Psoas muscle (tissue), 8 donors: ENCODE results near the gene ORC3. TPM values are rescaled to one million over a fixed set of nuclear protein-coding genes. Genes with fewer than 3 reads are reported as not detected.
"Not testable (repeated sequence)": the region's sequence is repeated elsewhere in the genome, so short reads cannot be mapped to it uniquely, and the experiment has no call there.

Source experiments
- ATAC-seq, 4 donors: fragments of 200-7000 bp; cut with Tn5 transposase; one replicate each; pipeline ENCODE4 v1.9.1; 2020; ENCODE audit warnings: moderate library complexity in 3 of 4, mild to moderate bottlenecking in 2 of 4
- DNase-seq, 2 donors: peaks; one replicate each; pipeline ENCODE4 v3.0.0-alpha.2; 2020
- H3K27ac ChIP-seq: fragments of 200-600 bp; one replicate; pipeline ENCODE4 v1.8.0; 2022
- H3K27me3 ChIP-seq, 3 donors: fragments of 200-600 bp in 1 of 3; one replicate each; pipeline versions ENCODE4 v1.6.1 to v1.8.0; 2013 to 2022; ENCODE audit warnings: low read length in 2 of 3, mild to moderate bottlenecking in 2 of 3, moderate library complexity in 1 of 3; ENCODE audit not compliant: insufficient read depth in 3 of 3
- H3K36me3 ChIP-seq, 2 donors: fragments of 200-600 bp in 1 of 2; one replicate each; pipeline versions ENCODE4 v1.6.1 to v1.8.0; 2013 to 2022; ENCODE audit warnings: low read depth in 1 of 2, mild to moderate bottlenecking in 1 of 2, moderate library complexity in 1 of 2; ENCODE audit not compliant: insufficient read depth in 1 of 2
- H3K4me1 ChIP-seq: fragments of 200-600 bp; one replicate; pipeline ENCODE4 v1.8.0; 2022
- H3K4me3 ChIP-seq: fragments of 200-600 bp; one replicate; pipeline ENCODE4 v1.8.0; 2022; ENCODE audit warnings: mild to moderate bottlenecking
- H3K9me3 ChIP-seq: fragments of 200-600 bp; one replicate; pipeline ENCODE4 v1.8.0; 2022
- WGBS, 3 donors: extraction: QIAGEN DNeasy Blood & Tissue Kit; methylation state at CpG; one replicate each; pipeline versions ENCODE4 v1.1.6 to v1.1.7; 2013; 5-methylcytosine and 5-hydroxymethylcytosine counted together
- intact Hi-C, 2 donors: fragments of 100-400 bp; cut with DNase I; formaldehyde crosslinking; loops; one replicate each; pipeline versions ENCODE4 v1.11.0 to v1.14.2; 2022
- polyA plus RNA-seq, 3 donors: library from polyadenylated mRNA; stranded (reverse); fragments of 200-250 nt; gene quantifications; one replicate each; pipeline ENCODE4 v1.2.3, GENCODE V29; 2013
- total RNA-seq, 4 donors: library from RNA; stranded (reverse); fragmentation: NEBNext Ultra II Directional in 2 of 4; extraction: Animal tissue kit (Norgen Biotek cat#: 25700) in 2 of 4; gene quantifications; one replicate each; pipeline versions ENCODE4 v1.2.1 to v1.2.4, GENCODE V29; 2021 to 2023
- TF ChIP-seq, protein P1 (sequence below): fragments of 200-600 bp; IDR thresholded peaks from one replicate; pipeline ENCODE4 v1.8.0; 2022; ENCODE audit warnings: antibody characterized with exemption
- donor health status: healthy with polysubstance abuse.
- donor health status: DM: no; HTN: no; CAD: no; lungs with moderate emphysema.
- donor health status: Bipolar disorder and iron deficiency.
- donor health status: healthy.
- donor health status: DM: yes; HTN: yes; CAD: no.
- donor health status: DM: no; HTN: no; CAD: no.
- donor health status: DM: no; HTN: no; CAD: no.
- donor health status: DM: yes; HTN: yes; CAD: no.

Gene ORC3
- total and polyA plus RNA-seq, 7 donors, result 14.5 to 44.0 (median 19.6) TPM

- TF ChIP-seq, protein P1, sequence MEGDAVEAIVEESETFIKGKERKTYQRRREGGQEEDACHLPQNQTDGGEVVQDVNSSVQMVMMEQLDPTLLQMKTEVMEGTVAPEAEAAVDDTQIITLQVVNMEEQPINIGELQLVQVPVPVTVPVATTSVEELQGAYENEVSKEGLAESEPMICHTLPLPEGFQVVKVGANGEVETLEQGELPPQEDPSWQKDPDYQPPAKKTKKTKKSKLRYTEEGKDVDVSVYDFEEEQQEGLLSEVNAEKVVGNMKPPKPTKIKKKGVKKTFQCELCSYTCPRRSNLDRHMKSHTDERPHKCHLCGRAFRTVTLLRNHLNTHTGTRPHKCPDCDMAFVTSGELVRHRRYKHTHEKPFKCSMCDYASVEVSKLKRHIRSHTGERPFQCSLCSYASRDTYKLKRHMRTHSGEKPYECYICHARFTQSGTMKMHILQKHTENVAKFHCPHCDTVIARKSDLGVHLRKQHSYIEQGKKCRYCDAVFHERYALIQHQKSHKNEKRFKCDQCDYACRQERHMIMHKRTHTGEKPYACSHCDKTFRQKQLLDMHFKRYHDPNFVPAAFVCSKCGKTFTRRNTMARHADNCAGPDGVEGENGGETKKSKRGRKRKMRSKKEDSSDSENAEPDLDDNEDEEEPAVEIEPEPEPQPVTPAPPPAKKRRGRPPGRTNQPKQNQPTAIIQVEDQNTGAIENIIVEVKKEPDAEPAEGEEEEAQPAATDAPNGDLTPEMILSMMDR, result no peak
- intact Hi-C loops, result no loop called here
- Histone ChIP-seq H3K9me3 (no peaks in the 10 kb centered on the region), H3K36me3 (peaks cover 12 to 67% of the 10 kb centered on the region in 2 donors), H3K27ac (peak overlapping the region; percentile 72), H3K4me1 (peaks cover 45% of the 10 kb centered on the region), H3K4me3 (no peak overlapping the region), H3K27me3 (no peaks in the 10 kb centered on the region)
- 32 to 54% (median 39%) methylated on average over 4 of the region's 4 CpGs for WGBS, 3 donors
- peak in 2 of 4 donors; percentile 32 to 51 for ATAC-seq
- no peak for DNase-seq
Measured at GRCh38 chr6:87675004-87675681, 85.2 kb downstream of the ORC3 start.

DNA sequence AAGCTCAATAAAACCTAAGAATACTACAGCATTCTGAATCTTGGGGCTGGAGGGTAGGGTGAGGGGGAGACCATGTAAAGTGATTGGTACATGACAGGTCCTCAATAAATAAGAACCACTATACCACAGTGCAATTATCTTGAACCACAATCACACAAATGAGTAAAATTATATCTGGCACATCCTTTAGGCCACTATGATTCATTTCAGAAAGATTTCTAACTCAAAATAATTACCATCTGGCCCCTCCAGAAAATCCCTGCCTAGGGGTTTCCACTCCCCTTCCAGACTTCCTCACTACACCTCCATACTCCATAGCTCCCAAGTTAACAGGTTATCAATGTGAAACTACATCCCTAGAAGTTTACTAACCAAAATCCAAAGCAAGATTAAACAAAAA, 92.4 kb downstream of the ORC3 start:
- H3K36me3 ChIP-seq, result peaks cover 5 to 38% of the 10 kb centered on the region in 2 donors
- DNase-seq, result no peak
- no peaks in the 10 kb centered on the region for H3K27me3 ChIP-seq
- ATAC-seq, result no peak
- H3K27ac ChIP-seq, result peak overlapping the region; percentile 67
- no peak overlapping the region for H3K4me3 ChIP-seq
- no peaks in the 10 kb centered on the region for H3K9me3 ChIP-seq
- peaks cover 50% of the 10 kb centered on the region for H3K4me1 ChIP-seq
- intact Hi-C loops, result no loop called here
- TF ChIP-seq, protein P1, result no peak

- Histone ChIP-seq H3K27ac (peak overlapping the region; percentile 67), H3K36me3 (peaks cover 5 to 22% of the 10 kb centered on the region in 2 donors), H3K4me1 (peaks cover 62% of the 10 kb centered on the region), H3K9me3 (no peaks in the 10 kb centered on the region), H3K27me3 (no peaks in the 10 kb centered on the region), H3K4me3 (peak overlapping the region; percentile 10)
- intact Hi-C loops, result no loop called here
- DNase-seq (no peak), ATAC-seq (no peak)
- TF ChIP-seq, protein P1, result no peak
- WGBS, 3 donors, result 49 to 72% (median 50%) methylated on average over 3 of the region's 3 CpGs
Measured at GRCh38 chr6:87683890-87684289, 94.0 kb downstream of the ORC3 start.

DNA sequence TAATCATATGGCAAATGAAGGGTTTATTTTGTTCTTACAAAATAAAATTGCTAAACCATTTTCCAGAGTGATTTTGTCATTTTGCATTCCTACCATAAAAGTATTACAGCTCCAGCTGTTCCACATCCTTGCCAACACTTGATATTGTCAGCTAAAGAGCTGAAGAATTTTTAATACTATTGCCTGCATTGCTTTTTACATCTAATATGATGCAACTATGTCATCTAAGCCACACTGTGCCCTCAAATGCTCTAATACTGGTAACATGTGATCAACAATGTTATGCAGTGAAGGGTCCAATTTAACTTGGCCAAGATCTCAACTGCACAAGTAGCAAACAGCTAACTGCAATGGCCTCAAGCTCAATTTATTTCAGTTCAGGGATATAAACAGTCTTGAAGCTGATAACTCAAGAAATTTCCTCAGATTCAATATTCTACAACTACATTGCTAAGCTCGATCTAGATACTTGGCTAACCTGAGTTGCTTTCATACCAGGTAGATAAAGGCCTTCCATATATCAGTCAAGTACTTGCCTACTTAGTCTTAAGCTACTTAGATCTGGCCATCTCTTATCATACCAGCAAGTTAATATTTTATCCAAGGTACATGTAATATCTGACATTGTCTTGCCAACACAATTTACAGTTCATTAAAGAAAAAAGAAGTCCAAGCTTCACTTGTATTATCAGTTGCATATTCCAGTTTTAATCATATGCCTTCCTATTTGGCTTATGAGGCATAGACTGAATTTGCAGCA, 95.1 kb downstream of the ORC3 start:
- DNase-seq (no peak), ATAC-seq (peak; percentile 56 to 80 (median 60))
- TF ChIP-seq, protein P1, result no peak
- Histone ChIP-seq H3K27ac (peak overlapping the region; percentile 67), H3K36me3 (peaks cover 2 to 11% of the 10 kb centered on the region in 2 donors), H3K9me3 (no peaks in the 10 kb centered on the region), H3K4me1 (peaks cover 74% of the 10 kb centered on the region), H3K27me3 (no peaks in the 10 kb centered on the region), H3K4me3 (no peak overlapping the region)
- intact Hi-C loops, result no loop called here
- WGBS, 3 donors, result 22 to 45% (median 37%) methylated on average over 1 of the region's 1 CpG

- 48 to 70% (median 55%) methylated on average over 11 of the region's 11 CpGs for WGBS, 3 donors
- intact Hi-C loops, H3K27me3 ChIP-seq, H3K36me3 ChIP-seq, DNase-seq, H3K9me3 ChIP-seq, H3K4me3 ChIP-seq: not testable (repeated sequence)
- peaks cover 81% of the 10 kb centered on the region for H3K4me1 ChIP-seq
- peak in 1 of 4 donors; percentile 32 for ATAC-seq
- H3K27ac ChIP-seq, result peak overlapping the region; percentile 67
Measured at GRCh38 chr6:87686636-87687205, 96.8 kb downstream of the ORC3 start.
